Cardiac muscle cell (in vitro differentiated cells and primary cell): ENCODE results near the gene MAPK12. TPM values are rescaled to one million over a fixed set of nuclear protein-coding genes. Genes with fewer than 3 reads are reported as not detected.

Source experiments
- DNase-seq, 2 donors: peaks; one replicate each; pipeline versions ENCODE4 v3.0.0 to v3.0.0-alpha.2; 2010 to 2017; ENCODE audit warnings: low read depth in 1 of 2, low spot score in 1 of 2
- H3K27ac ChIP-seq: fragments of 200-600 bp; sonication (generic); 2 replicates; pipeline ENCODE4 v1.5.1; 2016
- H3K27me3 ChIP-seq: fragments of 200-600 bp; sonication (generic); 2 replicates; pipeline ENCODE4 v1.6.0; 2016; ENCODE audit warnings: control low read depth
- H3K36me3 ChIP-seq: fragments of 200-600 bp; sonication (generic); 2 replicates; pipeline ENCODE4 v1.5.1; 2016; ENCODE audit warnings: control low read depth
- H3K4me1 ChIP-seq: fragments of 200-600 bp; sonication (generic); 2 replicates; pipeline ENCODE4 v1.8.1; 2017; ENCODE audit warnings: low read depth, mild to moderate bottlenecking, mixed run types
- H3K4me3 ChIP-seq: fragments of 200-600 bp; sonication (generic); 2 replicates; pipeline ENCODE4 v1.5.1; 2016; ENCODE audit warnings: mild to moderate bottlenecking
- H3K9me3 ChIP-seq: fragments of 200-600 bp; sonication (generic); 2 replicates; pipeline ENCODE4 v1.5.1; 2017; ENCODE audit warnings: low read depth, mild to moderate bottlenecking, control low read depth
- CTCF ChIP-seq: IDR thresholded peaks from 2 replicates; pipeline ENCODE4 v1.5.1; 2012; ENCODE audit warnings: low read depth, mild to moderate bottlenecking, low read length
- polyA plus RNA-seq: library from polyadenylated mRNA; unstranded; fragments of >200 nt; fragmentation: Nextera tagmentation; extraction: Ambion mirVana; gene quantifications from 2 replicates; pipeline ENCODE4 v1.2.1, GENCODE V29; 2016
- total RNA-seq: library from RNA; depleted of rRNA; stranded (reverse); fragments of >200 nt; gene quantifications from 2 replicates; pipeline ENCODE4 v1.2.3, GENCODE V29; 2016

The MAPK12 gene
- total and polyA plus RNA-seq, 2 experiments from 2014 or later: 45.5 to 67.1 TPM

- no peaks in the 10 kb centered on the region for H3K27me3 ChIP-seq
- H3K27ac ChIP-seq: peak overlapping the region; percentile 58
- H3K4me1 ChIP-seq: no peaks in the 10 kb centered on the region
- TF ChIP-seq CTCF: no peak
- no peak for DNase-seq
- no peak overlapping the region for H3K4me3 ChIP-seq
- no peaks in the 10 kb centered on the region for H3K9me3 ChIP-seq
- peaks cover 32% of the 10 kb centered on the region for H3K36me3 ChIP-seq
These were observed 46.0 kb downstream of the MAPK12 start for GRCh38 chr22:50215297-50216054.

DNA sequence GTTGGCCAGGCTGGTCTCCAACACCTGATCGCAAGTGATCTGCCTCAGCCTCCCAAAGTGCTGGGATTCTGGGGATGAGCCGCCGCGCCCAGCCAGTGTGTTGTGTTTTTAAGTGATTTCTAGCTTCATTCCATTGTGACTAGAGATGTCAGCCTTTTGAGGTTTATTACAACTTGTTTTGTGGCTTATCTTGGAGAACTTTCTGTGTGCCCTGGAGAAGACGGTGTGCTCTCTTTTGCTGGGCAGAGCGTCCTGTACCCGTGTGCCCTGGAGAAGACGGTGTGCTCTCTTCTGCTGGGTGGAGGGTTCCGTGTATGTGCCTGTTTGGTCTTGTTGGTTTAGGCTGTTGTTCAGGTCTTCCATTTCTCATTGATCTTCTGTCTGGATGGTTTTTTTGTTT lies 48.2 kb downstream of the MAPK12 start:
- no peaks in the 10 kb centered on the region for H3K27me3 ChIP-seq
- H3K27ac ChIP-seq: no peak overlapping the region
- H3K4me3 ChIP-seq: no peak overlapping the region
- H3K9me3 ChIP-seq: no peaks in the 10 kb centered on the region
- DNase-seq: no peak
- H3K4me1 ChIP-seq: no peaks in the 10 kb centered on the region
- no peak for TF ChIP-seq CTCF
- peaks cover 38% of the 10 kb centered on the region for H3K36me3 ChIP-seq

- no peak for DNase-seq
- H3K4me3 ChIP-seq: no peak overlapping the region
- H3K36me3 ChIP-seq: peaks cover 26% of the 10 kb centered on the region
- H3K27me3 ChIP-seq: no peaks in the 10 kb centered on the region
- no peaks in the 10 kb centered on the region for H3K9me3 ChIP-seq
- no peak overlapping the region for H3K27ac ChIP-seq
- no peak for TF ChIP-seq CTCF
- H3K4me1 ChIP-seq: no peaks in the 10 kb centered on the region
These were observed 50.3 kb downstream of the MAPK12 start for GRCh38 chr22:50211147-50211546.

- H3K27ac ChIP-seq: no peak overlapping the region
- no peak overlapping the region for H3K4me3 ChIP-seq
- no peaks in the 10 kb centered on the region for H3K9me3 ChIP-seq
- no peak for TF ChIP-seq CTCF
- H3K36me3 ChIP-seq: peaks cover 25% of the 10 kb centered on the region
- no peak for DNase-seq
- H3K27me3 ChIP-seq: no peaks in the 10 kb centered on the region
- no peaks in the 10 kb centered on the region for H3K4me1 ChIP-seq
These were observed 50.9 kb downstream of the MAPK12 start for GRCh38 chr22:50210378-50211139.

DNA sequence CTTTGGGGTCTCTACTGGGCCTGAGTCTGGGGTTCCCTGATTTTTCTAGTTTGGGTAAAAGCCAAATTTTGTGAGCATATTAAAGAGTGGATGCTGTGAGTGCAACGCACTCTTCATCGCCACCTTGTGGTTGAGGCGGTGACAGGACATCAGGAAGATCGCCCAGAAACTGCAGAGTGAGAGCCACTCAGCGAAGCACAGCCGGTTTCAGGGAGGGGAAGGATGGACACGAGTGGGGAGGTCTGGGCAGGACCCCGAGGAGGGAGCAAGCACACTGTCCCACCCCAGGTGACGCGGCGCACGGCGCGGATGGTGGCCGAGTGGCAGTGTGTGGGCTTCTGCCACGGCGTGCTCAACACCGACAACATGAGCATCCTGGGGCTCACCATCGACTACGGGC lies 51.6 kb downstream of the MAPK12 start:
- DNase-seq: peak; percentile 71 to 76
- Histone ChIP-seq H3K27ac (no peak overlapping the region), H3K4me1 (no peaks in the 10 kb centered on the region), H3K9me3 (no peaks in the 10 kb centered on the region), H3K27me3 (no peaks in the 10 kb centered on the region), H3K36me3 (peaks cover 25% of the 10 kb centered on the region), H3K4me3 (no peak overlapping the region)
- peak; percentile 82 for TF ChIP-seq CTCF
